HEK293 (cell line): Measurements from ENCODE around the gene CKS1B.

Source experiments
- BCL11B ChIP-seq: fragments of 450-650 bp; formaldehyde crosslinking; IDR thresholded peaks from 2 replicates; pipeline ENCODE4 v1.5.1; 2016; ENCODE audit warnings: low read depth, missing biosample characterization, missing genetic modification characterization
- HIC1 ChIP-seq: fragments of 450-650 bp; formaldehyde crosslinking; IDR thresholded peaks from 2 replicates; pipeline ENCODE4 v1.5.1; 2016; ENCODE audit warnings: missing biosample characterization, missing genetic modification characterization
- HOXD13 ChIP-seq: sonication (generic); formaldehyde crosslinking; IDR thresholded peaks from 2 replicates; pipeline ENCODE4 v1.8.0; 2022; ENCODE audit warnings: missing genetic modification reagents, borderline replicate concordance
- MYNN ChIP-seq: fragments of 450-650 bp; formaldehyde crosslinking; IDR thresholded peaks from 2 replicates; pipeline ENCODE4 v1.5.1; 2016; ENCODE audit warnings: missing biosample characterization, missing genetic modification characterization, borderline replicate concordance
- PRDM1 ChIP-seq: fragments of 450-650 bp; formaldehyde crosslinking; IDR thresholded peaks from 2 replicates; pipeline ENCODE4; 2016; ENCODE audit warnings: missing biosample characterization, missing genetic modification characterization
- SCRT1 ChIP-seq: fragments of 450-650 bp; formaldehyde crosslinking; IDR thresholded peaks from 2 replicates; pipeline ENCODE4 v1.5.1; 2016; ENCODE audit warnings: missing biosample characterization, missing genetic modification characterization, borderline replicate concordance
- SP3 ChIP-seq: fragments of 450-650 bp; formaldehyde crosslinking; IDR thresholded peaks from 2 replicates; pipeline ENCODE4 v1.5.1; 2016; ENCODE audit warnings: missing biosample characterization, missing genetic modification characterization
- TRIM28 ChIP-seq: IDR thresholded peaks from 2 replicates; pipeline ENCODE4 v1.6.1; 2011; ENCODE audit warnings: low read length, control low read depth, borderline replicate concordance
- WT1 ChIP-seq: fragments of 450-650 bp; formaldehyde crosslinking; IDR thresholded peaks from 2 replicates; pipeline ENCODE4 v1.5.1; 2016; ENCODE audit warnings: missing biosample characterization, missing genetic modification characterization
- ZBTB11 ChIP-seq: fragments of 450-650 bp; formaldehyde crosslinking; conservative IDR thresholded peaks from 2 replicates; pipeline ENCODE4 v1.5.1; 2016; ENCODE audit warnings: low read depth, missing biosample characterization, missing genetic modification characterization
- ZEB2 ChIP-seq: fragments of 450-650 bp; formaldehyde crosslinking; IDR thresholded peaks from 2 replicates; pipeline ENCODE4 v1.5.1; 2016; ENCODE audit warnings: missing biosample characterization, missing genetic modification characterization
- ZFP3 ChIP-seq: fragments of 450-650 bp; formaldehyde crosslinking; IDR thresholded peaks from 2 replicates; pipeline ENCODE4 v1.5.1; 2016; ENCODE audit warnings: low read depth, missing biosample characterization, missing genetic modification characterization
- ZFP37 ChIP-seq: fragments of 450-650 bp; formaldehyde crosslinking; IDR thresholded peaks from 2 replicates; pipeline ENCODE4 v1.5.1; 2016; ENCODE audit warnings: missing biosample characterization, missing genetic modification characterization
- ZNF112 ChIP-seq: fragments of 450-650 bp; formaldehyde crosslinking; IDR thresholded peaks from 2 replicates; pipeline ENCODE4 v1.5.0; 2017; ENCODE audit warnings: missing biosample characterization, missing genetic modification characterization
- ZNF133 ChIP-seq: fragments of 450-650 bp; formaldehyde crosslinking; IDR thresholded peaks from 2 replicates; pipeline ENCODE4 v1.5.1; 2016; ENCODE audit warnings: missing biosample characterization, missing genetic modification characterization
- ZNF16 ChIP-seq: fragments of 450-650 bp; formaldehyde crosslinking; IDR thresholded peaks from 2 replicates; pipeline ENCODE4 v1.5.1; 2016; ENCODE audit warnings: low read depth, missing biosample characterization, missing genetic modification characterization
- ZNF184 ChIP-seq: fragments of 450-650 bp; IDR thresholded peaks from 2 replicates; pipeline ENCODE4 v1.5.1; 2018; ENCODE audit warnings: missing biosample characterization, mild to moderate bottlenecking, missing genetic modification characterization
- ZNF341 ChIP-seq: fragments of 450-650 bp; formaldehyde crosslinking; IDR thresholded peaks from 2 replicates; pipeline ENCODE4; 2016; ENCODE audit warnings: low read depth, missing biosample characterization, missing genetic modification characterization
- ZNF404 ChIP-seq: fragments of 450-650 bp; formaldehyde crosslinking; IDR thresholded peaks from 2 replicates; pipeline ENCODE4 v1.5.1; 2017; ENCODE audit warnings: missing biosample characterization, missing genetic modification characterization
- ZNF501 ChIP-seq: fragments of 450-650 bp; formaldehyde crosslinking; IDR thresholded peaks from 2 replicates; pipeline ENCODE4 v1.5.1; 2016; ENCODE audit warnings: missing biosample characterization, missing genetic modification characterization
- ZNF549 ChIP-seq: fragments of 450-650 bp; IDR thresholded peaks from 2 replicates; pipeline ENCODE4 v1.5.1; 2018; ENCODE audit warnings: missing biosample characterization, missing genetic modification characterization, mild to moderate bottlenecking, inconsistent platforms, moderate library complexity
- ZNF624 ChIP-seq: fragments of 450-650 bp; formaldehyde crosslinking; IDR thresholded peaks from 2 replicates; pipeline ENCODE4 v1.5.1; 2017; ENCODE audit warnings: missing biosample characterization, missing genetic modification characterization
- ZNF645 ChIP-seq: fragments of 450-650 bp; formaldehyde crosslinking; IDR thresholded peaks from 2 replicates; pipeline ENCODE4; 2016; ENCODE audit warnings: missing biosample characterization, missing genetic modification characterization
- ZNF660 ChIP-seq: fragments of 450-650 bp; IDR thresholded peaks from 2 replicates; pipeline ENCODE4 v1.5.1; 2018; ENCODE audit warnings: missing biosample characterization, mild to moderate bottlenecking, missing genetic modification characterization
- ZNF707 ChIP-seq: fragments of 450-650 bp; formaldehyde crosslinking; IDR thresholded peaks from 2 replicates; pipeline ENCODE4 v1.5.1; 2016; ENCODE audit warnings: missing biosample characterization, missing genetic modification characterization
- ZNF791 ChIP-seq: fragments of 450-650 bp; formaldehyde crosslinking; IDR thresholded peaks from 2 replicates; pipeline ENCODE4 v1.5.1; 2016; ENCODE audit warnings: missing biosample characterization, missing genetic modification characterization
- ZNF792 ChIP-seq: fragments of 450-650 bp; formaldehyde crosslinking; IDR thresholded peaks from 2 replicates; pipeline ENCODE4 v1.5.1; 2016; ENCODE audit warnings: missing biosample characterization, missing genetic modification characterization
- ZNF837 ChIP-seq: fragments of 450-650 bp; formaldehyde crosslinking; IDR thresholded peaks from 2 replicates; pipeline ENCODE4 v1.5.1; 2016; ENCODE audit warnings: missing biosample characterization, missing genetic modification characterization
- ZXDB ChIP-seq: fragments of 450-650 bp; formaldehyde crosslinking; IDR thresholded peaks from 2 replicates; pipeline ENCODE4 v1.5.1; 2016; ENCODE audit warnings: missing biosample characterization, missing genetic modification characterization
- TF ChIP-seq, protein P1 (sequence below): fragments of 450-650 bp; formaldehyde crosslinking; IDR thresholded peaks from 2 replicates; pipeline ENCODE4 v1.5.1; 2017; ENCODE audit warnings: missing biosample characterization, mild to moderate bottlenecking, missing genetic modification characterization, moderate library complexity
- TF ChIP-seq, protein P2 (sequence below): fragments of 450-650 bp; formaldehyde crosslinking; IDR thresholded peaks from 2 replicates; pipeline ENCODE4 v1.5.1; 2016; ENCODE audit warnings: missing biosample characterization, missing genetic modification characterization

The CKS1B gene

DNA sequence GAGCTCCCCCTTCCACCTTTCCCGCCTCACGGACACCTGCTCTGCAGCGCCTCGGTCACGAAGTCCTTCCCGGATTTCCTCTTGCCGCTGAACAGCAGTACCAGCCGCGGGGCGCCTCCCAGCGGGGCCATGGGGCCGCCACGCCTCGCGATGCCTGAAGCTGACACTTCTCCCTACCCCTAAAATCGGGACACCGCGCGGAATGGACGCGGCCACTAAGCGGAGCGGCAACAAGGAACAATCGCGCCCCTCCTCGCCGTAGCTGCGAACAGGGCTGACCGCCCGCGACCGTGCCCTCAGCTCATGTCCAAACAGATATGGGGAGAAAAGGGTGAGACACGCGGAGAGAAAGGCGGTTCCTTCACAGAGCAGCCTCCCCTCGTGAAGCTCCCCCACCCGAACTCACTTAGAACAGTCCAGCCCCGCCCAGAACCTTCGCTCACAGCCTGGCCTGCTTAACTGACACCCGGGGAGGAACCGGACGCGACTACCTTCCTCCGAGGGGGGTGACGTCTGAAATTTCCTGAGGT is 37.9 kb upstream of the CKS1B start, which contains the start of gene PMVK (continued):
- TF ChIP-seq, protein P1, sequence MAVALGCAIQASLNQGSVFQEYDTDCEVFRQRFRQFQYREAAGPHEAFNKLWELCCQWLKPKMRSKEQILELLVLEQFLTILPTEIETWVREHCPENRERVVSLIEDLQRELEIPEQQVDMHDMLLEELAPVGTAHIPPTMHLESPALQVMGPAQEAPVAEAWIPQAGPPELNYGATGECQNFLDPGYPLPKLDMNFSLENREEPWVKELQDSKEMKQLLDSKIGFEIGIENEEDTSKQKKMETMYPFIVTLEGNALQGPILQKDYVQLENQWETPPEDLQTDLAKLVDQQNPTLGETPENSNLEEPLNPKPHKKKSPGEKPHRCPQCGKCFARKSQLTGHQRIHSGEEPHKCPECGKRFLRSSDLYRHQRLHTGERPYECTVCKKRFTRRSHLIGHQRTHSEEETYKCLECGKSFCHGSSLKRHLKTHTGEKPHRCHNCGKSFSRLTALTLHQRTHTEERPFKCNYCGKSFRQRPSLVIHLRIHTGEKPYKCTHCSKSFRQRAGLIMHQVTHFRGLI (tag by site-specific recombination): no peak; the same call in 1 of the 2 replicates
- no peak for TF ChIP-seq ZNF624
- peak; percentile 48; the same call in 1 of the 2 replicates for TF ChIP-seq HIC1 (tag by site-specific recombination)
- no peak; the same call in 1 of the 2 replicates for TF ChIP-seq ZNF16 (tag by site-specific recombination)
- TF ChIP-seq ZFP3 (tag by site-specific recombination): no peak
- no peak; the same call in 1 of the 2 replicates for TF ChIP-seq MYNN (tag by site-specific recombination)
- TF ChIP-seq HOXD13 (CRISPR knock-in tag): no peak
- no peak for TF ChIP-seq ZNF112 (tag by site-specific recombination)
- no peak; the same call in 1 of the 2 replicates for TF ChIP-seq ZNF707
- no peak; the same call in 1 of the 2 replicates for TF ChIP-seq ZNF660 (tag by site-specific recombination)
- peak; percentile 11; the same call in 1 of the 2 replicates for TF ChIP-seq TRIM28
- TF ChIP-seq ZNF645: no peak
- TF ChIP-seq ZFP37 (tag by site-specific recombination): peak; percentile 55; the same call in 1 of the 2 replicates
- TF ChIP-seq ZNF341 (tag by site-specific recombination): peak; percentile 95
- TF ChIP-seq WT1: peak; percentile 76
- no peak for TF ChIP-seq ZNF184 (tag by site-specific recombination)
- no peak for TF ChIP-seq ZNF549 (tag by site-specific recombination)
- TF ChIP-seq SCRT1: no peak
- TF ChIP-seq ZBTB11 (tag by site-specific recombination): peak; percentile 82
- TF ChIP-seq PRDM1 (tag by site-specific recombination): peak; percentile 47; the same call in 1 of the 2 replicates
- TF ChIP-seq ZNF404 (tag by site-specific recombination): no peak
- TF ChIP-seq BCL11B (tag by site-specific recombination): no peak
- peak; percentile 98 for TF ChIP-seq ZNF501 (tag by site-specific recombination)
- TF ChIP-seq, protein P2, sequence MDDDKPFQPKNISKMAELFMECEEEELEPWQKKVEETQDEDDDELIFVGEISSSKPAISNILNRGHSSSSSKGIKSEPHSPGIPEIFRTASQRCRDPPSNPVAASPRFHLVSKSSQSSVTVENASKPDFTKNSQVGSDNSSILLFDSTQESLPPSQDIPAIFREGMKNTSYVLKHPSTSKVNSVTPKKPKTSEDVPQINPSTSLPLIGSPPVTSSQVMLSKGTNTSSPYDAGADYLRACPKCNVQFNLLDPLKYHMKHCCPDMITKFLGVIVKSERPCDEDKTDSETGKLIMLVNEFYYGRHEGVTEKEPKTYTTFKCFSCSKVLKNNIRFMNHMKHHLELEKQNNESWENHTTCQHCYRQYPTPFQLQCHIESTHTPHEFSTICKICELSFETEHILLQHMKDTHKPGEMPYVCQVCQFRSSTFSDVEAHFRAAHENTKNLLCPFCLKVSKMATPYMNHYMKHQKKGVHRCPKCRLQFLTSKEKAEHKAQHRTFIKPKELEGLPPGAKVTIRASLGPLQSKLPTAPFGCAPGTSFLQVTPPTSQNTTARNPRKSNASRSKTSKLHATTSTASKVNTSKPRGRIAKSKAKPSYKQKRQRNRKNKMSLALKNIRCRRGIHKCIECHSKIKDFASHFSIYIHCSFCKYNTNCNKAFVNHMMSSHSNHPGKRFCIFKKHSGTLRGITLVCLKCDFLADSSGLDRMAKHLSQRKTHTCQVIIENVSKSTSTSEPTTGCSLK (tag by site-specific recombination): no peak
- TF ChIP-seq ZNF791: no peak
- TF ChIP-seq ZEB2 (tag by site-specific recombination): peak; percentile 79
- TF ChIP-seq SP3 (tag by site-specific recombination): peak; percentile 87
- TF ChIP-seq ZXDB: peak; percentile 94
- TF ChIP-seq ZNF133: no peak
- no peak for TF ChIP-seq ZNF792 (tag by site-specific recombination)
- TF ChIP-seq ZNF837 (tag by site-specific recombination): no peak
